Body of pancreas (tissue), 4 donors: ENCODE data around the gene ZNF672. TPM values are rescaled to one million over a fixed set of nuclear protein-coding genes. Genes with fewer than 3 reads are reported as not detected.

ENCODE experiments used
- ATAC-seq: fragments of 150-250 bp; one replicate; pipeline ENCODE4 v1.9.1; 2016
- DNase-seq, 4 donors: peaks; one replicate each; pipeline ENCODE4 v3.0.0-alpha.2; 2019
- H3K27ac ChIP-seq, 4 donors: fragments of 200-600 bp; sonication (generic); 1 replicate in 3 of 4; 2 replicates in 1 of 4; pipeline versions ENCODE4 v1.5.1 to v1.6.1; 2016 to 2019; ENCODE audit warnings: mild to moderate bottlenecking in 1 of 4, mixed read lengths in 1 of 4, moderate library complexity in 1 of 4
- H3K27me3 ChIP-seq, 2 donors: fragments of 200-600 bp; sonication (generic); one replicate each; pipeline ENCODE4 v1.6.0; 2016; ENCODE audit warnings: mild to moderate bottlenecking in 1 of 2
- H3K36me3 ChIP-seq, 2 donors: fragments of 200-600 bp; sonication (generic); replicated peaks in 1 of 2; 2 replicates each; pipeline ENCODE4 v1.5.1; 2016; ENCODE audit warnings: low read depth in 2 of 2; ENCODE audit not compliant: insufficient read depth in 1 of 2
- H3K4me1 ChIP-seq: fragments of 200-600 bp; sonication (generic); one replicate; pipeline ENCODE4 v1.6.0; 2016
- H3K4me3 ChIP-seq, 2 donors: fragments of 200-600 bp; sonication (generic); 1 replicate in 1 of 2; 2 replicates in 1 of 2; pipeline ENCODE4 v1.5.1; 2016 to 2019
- H3K9me3 ChIP-seq, 3 donors: fragments of 200-600 bp; sonication (generic); 1 replicate in 2 of 3; 2 replicates in 1 of 3; pipeline ENCODE4 v1.5.1; 2016
- CTCF ChIP-seq, 7 experiments: fragments of 450-650 bp in 4 of 7; fragments of 200-600 bp in 3 of 7; sonication (generic) in 3 of 7; IDR thresholded peaks; one replicate each; pipeline ENCODE4 v1.5.1; 2016 to 2019; ENCODE audit warnings: antibody characterized with exemption in 7 of 7
- POLR2A ChIP-seq, 3 donors: fragments of 450-650 bp; IDR thresholded peaks; one replicate each; pipeline ENCODE4 v1.6.1; 2016; ENCODE audit warnings: antibody characterized with exemption in 3 of 3, mild to moderate bottlenecking in 2 of 3
- WGBS, 2 donors: methylation state at CpG; one replicate each; pipeline ENCODE4 v1.1.5; 2017; 5-methylcytosine and 5-hydroxymethylcytosine counted together
- intact Hi-C: fragments of 100-400 bp; cut with DNase I; formaldehyde crosslinking; loops from one replicate; pipeline ENCODE4 v1.15.1; 2023
- total RNA-seq, 2 donors: library from RNA; depleted of rRNA; stranded (reverse); fragments of >200 nt; gene quantifications; one replicate each; pipeline ENCODE4 v1.1.0, GENCODE V29; 2016

The ZNF672 gene
- total RNA-seq, 2 donors from 2014 or later = 18.8 to 27.2 TPM

- ATAC-seq (no peak), DNase-seq (no peak)
- WGBS, 2 donors = 87 to 96% methylated on average over 7 to 8 of the region's 8 CpGs
- Histone ChIP-seq H3K27ac (no peak overlapping the region), H3K27me3 (no peaks in the 10 kb centered on the region), H3K4me1 (peaks cover 10% of the 10 kb centered on the region), H3K4me3 (no peak overlapping the region), H3K9me3 (no peaks in the 10 kb centered on the region), H3K36me3 (peaks cover 12 to 24% of the 10 kb centered on the region in 2 donors)
- TF ChIP-seq CTCF (IDR thresholded peaks at IDR 0.05) = no peak
- intact Hi-C loops = no loop called here
Measured at GRCh38 chr1:248813546-248813945, 24.5 kb upstream of the ZNF672 start.

GRCh38 chr1:248814351-248814750, 23.7 kb upstream of the ZNF672 start:
- H3K36me3 ChIP-seq = peaks cover 12 to 24% of the 10 kb centered on the region in 2 donors
- H3K4me1 ChIP-seq = peaks cover 12% of the 10 kb centered on the region
- 91 to 92% methylated on average over 16 of the region's 16 CpGs for WGBS, 2 donors
- H3K9me3 ChIP-seq = no peaks in the 10 kb centered on the region
- no peak overlapping the region for H3K27ac ChIP-seq
- H3K27me3 ChIP-seq = no peaks in the 10 kb centered on the region
- intact Hi-C loops = no loop called here
- no peak overlapping the region for H3K4me3 ChIP-seq
- DNase-seq (no peak), ATAC-seq (no peak)
- TF ChIP-seq POLR2A (IDR thresholded peaks at IDR 0.05) (no peak), CTCF (IDR thresholded peaks at IDR 0.05) (no peak)

DNA sequence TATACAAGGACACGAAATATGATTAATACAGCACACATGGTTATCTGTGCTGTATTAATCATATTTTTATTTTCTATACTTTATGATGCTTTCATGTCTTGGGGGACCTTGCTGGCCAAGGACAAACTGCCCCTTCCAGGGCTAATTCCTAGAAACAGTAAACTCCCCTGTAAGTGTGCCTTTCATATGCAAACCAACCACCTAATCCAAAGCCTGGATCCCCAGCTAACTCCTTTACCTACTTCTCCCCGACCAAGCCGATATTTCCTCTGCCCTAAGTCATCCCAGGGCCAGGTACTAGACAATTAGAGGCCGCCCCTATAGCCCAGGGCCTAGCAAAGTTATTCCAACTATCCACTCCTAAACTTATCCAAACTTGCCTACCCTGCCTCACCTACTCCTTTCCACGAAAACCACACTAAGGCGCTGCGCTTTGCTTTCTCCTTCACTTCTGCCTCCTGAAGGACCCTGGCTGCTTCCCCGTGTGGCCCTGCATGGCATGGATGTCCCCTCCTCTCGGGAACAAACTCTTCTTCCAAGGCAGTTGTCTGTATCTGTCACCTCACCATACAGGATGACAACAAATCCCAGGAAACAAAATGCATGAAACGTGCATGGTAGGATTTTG, 22.5 kb upstream of the ZNF672 start:
- Histone ChIP-seq H3K27ac (no peak overlapping the region), H3K4me1 (peaks cover 12% of the 10 kb centered on the region), H3K36me3 (peaks cover 12 to 25% of the 10 kb centered on the region in 2 donors), H3K9me3 (no peaks in the 10 kb centered on the region), H3K4me3 (no peak overlapping the region), H3K27me3 (no peaks in the 10 kb centered on the region)
- TF ChIP-seq CTCF (IDR thresholded peaks at IDR 0.05) (no peak), POLR2A (IDR thresholded peaks at IDR 0.05) (no peak)
- intact Hi-C loops = no loop called here
- WGBS, 2 donors = 89 to 91% methylated on average over 10 of the region's 10 CpGs
- DNase-seq (no peak), ATAC-seq (no peak)

GRCh38 chr1:248816042-248816851, 21.8 kb upstream of the ZNF672 start:
- no peak for ATAC-seq
- peaks cover 12 to 25% of the 10 kb centered on the region in 2 donors for H3K36me3 ChIP-seq
- peaks cover 11% of the 10 kb centered on the region for H3K4me1 ChIP-seq
- TF ChIP-seq CTCF (IDR thresholded peaks at IDR 0.05) (no peak), POLR2A (IDR thresholded peaks at IDR 0.05) (no peak)
- intact Hi-C loops = no loop called here
- no peaks in the 10 kb centered on the region for H3K27me3 ChIP-seq
- no peak overlapping the region for H3K27ac ChIP-seq
- no peak overlapping the region for H3K4me3 ChIP-seq
- no peaks in the 10 kb centered on the region for H3K9me3 ChIP-seq
- WGBS, 2 donors = 81 to 82% methylated on average over 13 of the region's 13 CpGs
- DNase-seq = no peak
